SK-N-SH (cell line): Measurements from ENCODE around the gene CAPG. TPM values are rescaled to one million over a fixed set of nuclear protein-coding genes. Genes with fewer than 3 reads are reported as not detected.

ENCODE experiments used
- CTCF ChIA-PET: fragments of 300-600, 350-600 bp; formaldehyde crosslinking; extraction: SDS; loops from one replicate; lab custom pipeline; 2021; lab: Yijun Ruan, JAX
- POLR2A ChIA-PET: fragments of 350-600 bp; sonication (Branson Sonifier 250); formaldehyde crosslinking; extraction: SDS; loops from one replicate; lab custom pipeline; 2020; ENCODE audit warnings: antibody characterized with exemption, inconsistent platforms; lab: Yijun Ruan, JAX
- DNase-seq: peaks from one replicate; pipeline ENCODE4 v3.0.0; 2012
- H2AFZ ChIP-seq: fragments of 200-600 bp; sonication (generic); 2 replicates; pipeline ENCODE4 v1.8.1; 2016; ENCODE audit warnings: antibody characterized with exemption, mild to moderate bottlenecking, low read depth
- H3F3A ChIP-seq: fragments of 200-600 bp; sonication (generic); replicated peaks from 2 replicates; pipeline ENCODE3; 2016; ENCODE audit warnings: antibody characterized with exemption, mild to moderate bottlenecking; ENCODE audit not compliant: insufficient read depth
- H3K27ac ChIP-seq, 2 experiments: fragments of 200-500 bp in 1 of 2; fragments of 200-600 bp in 1 of 2; sonication (Bioruptor generic) in 1 of 2; sonication (generic), shearing (Covaris generic) in 1 of 2; 2 replicates each; pipeline versions ENCODE4 v1.5.1 to v1.6.1; 2014 to 2016; ENCODE audit warnings: low read depth in 2 of 2, inconsistent platforms in 1 of 2, low read length in 1 of 2, mild to moderate bottlenecking in 1 of 2, mixed read lengths in 1 of 2
- H3K27me3 ChIP-seq: fragments of 200-600 bp; sonication (generic), shearing (Covaris generic); 2 replicates; pipeline ENCODE4 v1.6.1; 2016; ENCODE audit warnings: mixed run types; ENCODE audit not compliant: insufficient read depth
- H3K36me3 ChIP-seq, 2 experiments: fragments of 200-500 bp in 1 of 2; fragments of 200-600 bp in 1 of 2; sonication (Bioruptor generic) in 1 of 2; sonication (generic) in 1 of 2; replicated peaks in 1 of 2; 2 replicates each; pipeline versions ENCODE3 to v1.5.1; 2014 to 2016; ENCODE audit warnings: low read length in 1 of 2, mild to moderate bottlenecking in 1 of 2; ENCODE audit not compliant: insufficient read depth in 2 of 2, control insufficient read depth in 1 of 2
- H3K4me1 ChIP-seq, 2 experiments: fragments of 200-500 bp in 1 of 2; fragments of 200-600 bp in 1 of 2; sonication (Bioruptor generic) in 1 of 2; sonication (generic), shearing (Covaris generic) in 1 of 2; 2 replicates each; pipeline versions ENCODE4 v1.5.1 to v1.6.1; 2014 to 2016; ENCODE audit warnings: low read depth in 1 of 2, low read length in 1 of 2, mixed run types in 1 of 2; ENCODE audit not compliant: insufficient read depth in 2 of 2, control insufficient read depth in 1 of 2
- H3K4me2 ChIP-seq: fragments of 200-600 bp; sonication (generic), shearing (Covaris generic); 2 replicates; pipeline ENCODE4 v1.6.1; 2017; ENCODE audit warnings: mixed run types
- H3K4me3 ChIP-seq, 2 experiments: fragments of 200-500 bp in 1 of 2; fragments of 200-600 bp in 1 of 2; sonication (Bioruptor generic) in 1 of 2; sonication (generic), shearing (Covaris generic) in 1 of 2; 2 replicates each; pipeline versions ENCODE4 v1.5.1 to v1.8.1; 2014 to 2016; ENCODE audit warnings: low read depth in 2 of 2, inconsistent platforms in 1 of 2, low read length in 1 of 2, mild to moderate bottlenecking in 1 of 2, mixed read lengths in 1 of 2, moderate library complexity in 1 of 2
- H3K79me2 ChIP-seq: fragments of 200-600 bp; sonication (generic); 2 replicates; pipeline ENCODE4 v1.8.1; 2017; ENCODE audit warnings: mild to moderate bottlenecking; ENCODE audit not compliant: insufficient read depth
- H3K9ac ChIP-seq: fragments of 200-600 bp; sonication (generic); 2 replicates; pipeline ENCODE4 v1.6.1; 2017; ENCODE audit warnings: mixed run types
- H3K9me2 ChIP-seq: fragments of 200-600 bp; sonication (generic); 2 replicates; pipeline ENCODE4 v1.6.1; 2017; ENCODE audit warnings: mixed run types
- H3K9me3 ChIP-seq: fragments of 200-600 bp; sonication (generic); 2 replicates; pipeline ENCODE4 v1.6.1; 2017; ENCODE audit warnings: mixed run types, mild to moderate bottlenecking, moderate library complexity
- H4K20me1 ChIP-seq: fragments of 200-600 bp; sonication (generic); 2 replicates; pipeline ENCODE4 v1.6.1; 2017; ENCODE audit warnings: mild to moderate bottlenecking, mixed run types; ENCODE audit not compliant: insufficient read depth
- CHD2 ChIP-seq: fragments of 150-350 bp; IDR thresholded peaks from 2 replicates; pipeline ENCODE4 v1.6.1; 2018; ENCODE audit warnings: low read length; ENCODE audit not compliant: partially characterized antibody
- EP300 ChIP-seq, 2 experiments: IDR thresholded peaks; 2 replicates each; pipeline versions ENCODE4 v1.4.0 to v1.6.1; 2012; ENCODE audit warnings: borderline replicate concordance in 1 of 2, low read depth in 1 of 2, low read length in 1 of 2
- FOSL2 ChIP-seq: IDR thresholded peaks from 2 replicates; pipeline ENCODE4 v1.4.0; 2012; ENCODE audit warnings: low read depth, mild to moderate bottlenecking, moderate library complexity, borderline replicate concordance
- FOXJ3 ChIP-seq: sonication (generic); formaldehyde crosslinking; IDR thresholded peaks from 2 replicates; pipeline ENCODE4 v1.5.1; 2020; ENCODE audit warnings: mild to moderate bottlenecking, missing genetic modification reagents
- GABPA ChIP-seq: IDR thresholded peaks from 2 replicates; pipeline ENCODE4 v1.4.0; 2012; ENCODE audit warnings: low read depth, mild to moderate bottlenecking
- GATA2 ChIP-seq: sonication (generic); formaldehyde crosslinking; IDR thresholded peaks from 2 replicates; pipeline ENCODE4 v1.5.0; 2020; ENCODE audit warnings: mild to moderate bottlenecking, missing genetic modification reagents
- IRF3 ChIP-seq: fragments of 150-350 bp; IDR thresholded peaks from 2 replicates; pipeline ENCODE4 v1.6.1; 2016; ENCODE audit warnings: mild to moderate bottlenecking, low read depth, low read length
- MAX ChIP-seq: IDR thresholded peaks from 2 replicates; pipeline ENCODE4 v1.4.0; 2012; ENCODE audit warnings: low read depth
- MEF2A ChIP-seq: IDR thresholded peaks from 2 replicates; pipeline ENCODE4 v1.4.0; 2012; ENCODE audit warnings: low read depth, borderline replicate concordance
- MXI1 ChIP-seq: IDR thresholded peaks from 2 replicates; pipeline ENCODE4 v1.6.1; 2012; ENCODE audit warnings: mild to moderate bottlenecking, low read depth, low read length, improper control_type of control experiment
- NFIC ChIP-seq: IDR thresholded peaks from 2 replicates; pipeline ENCODE4 v1.4.0; 2012; ENCODE audit warnings: borderline replicate concordance
- NRF1 ChIP-seq: IDR thresholded peaks from 2 replicates; pipeline ENCODE4 v1.6.1; 2012; ENCODE audit warnings: low read depth, mild to moderate bottlenecking, low read length
- PBX3 ChIP-seq: IDR thresholded peaks from 2 replicates; pipeline ENCODE4; 2012
- RAD21 ChIP-seq: IDR thresholded peaks from 2 replicates; pipeline ENCODE4 v1.6.1; 2012; ENCODE audit warnings: mild to moderate bottlenecking, low read length
- REST ChIP-seq: IDR thresholded peaks from 2 replicates; pipeline ENCODE4 v1.6.1; 2012; ENCODE audit warnings: mild to moderate bottlenecking, low read depth, low read length, moderate library complexity
- RXRA ChIP-seq: IDR thresholded peaks from 2 replicates; pipeline ENCODE4 v1.4.0; 2012; ENCODE audit warnings: low read depth, mild to moderate bottlenecking, borderline replicate concordance
- SIN3A ChIP-seq: IDR thresholded peaks from 2 replicates; pipeline ENCODE4 v1.6.1; 2012; ENCODE audit warnings: low read depth, mild to moderate bottlenecking, low read length, moderate library complexity, borderline replicate concordance
- TCF12 ChIP-seq: IDR thresholded peaks from 2 replicates; pipeline ENCODE4 v1.4.0; 2012
- TEAD4 ChIP-seq: IDR thresholded peaks from 2 replicates; pipeline ENCODE4 v1.4.0; 2012; ENCODE audit warnings: mild to moderate bottlenecking, borderline replicate concordance; ENCODE audit not compliant: insufficient read depth
- USF1 ChIP-seq: IDR thresholded peaks from 2 replicates; pipeline ENCODE4 v1.4.0; 2012; ENCODE audit warnings: low read depth, borderline replicate concordance
- YY1 ChIP-seq: IDR thresholded peaks from 2 replicates; pipeline ENCODE4 v1.4.0; 2012; ENCODE audit warnings: low read depth, mild to moderate bottlenecking
- ZBTB33 ChIP-seq: IDR thresholded peaks from 2 replicates; pipeline ENCODE4 v1.4.0; 2012; ENCODE audit warnings: low read depth, borderline replicate concordance
- WGBS: methylation state at CpG from one replicate; pipeline ENCODE4 v1.1.6; 2017; ENCODE audit warnings: low lambda C conversion rate; 5-methylcytosine and 5-hydroxymethylcytosine counted together
- polyA plus RNA-seq, 3 experiments: library from polyadenylated mRNA; depleted of rRNA; stranded (reverse); fragments of >200 nt; gene quantifications; 2 replicates each; pipeline ENCODE4 v1.2.3, GENCODE V29; 2012

Gene CAPG
- polyA plus RNA-seq, 1 of the 3 experiments (the other 2 are of a cell fraction) = 1.2 TPM

- peaks cover 6% of the 10 kb centered on the region for H3F3A ChIP-seq
- H3K27me3 ChIP-seq = no peaks in the 10 kb centered on the region
- peak overlapping the region; percentile 28 for H2AFZ ChIP-seq
- no peak overlapping the region for H3K9ac ChIP-seq
- peaks cover 18 to 33% of the 10 kb centered on the region in 2 experiments; a peak in 2 of 4 replicates for H3K4me1 ChIP-seq
- no peak overlapping the region for H3K4me3 ChIP-seq
- ChIA-PET POLR2A (interaction anchor here (0.6 to 4.6 kb wide), 13 partner anchors 8 to 166 kb away, joined by 3 to 90 read pairs (median 6); partner anchors contain the start of genes C2orf68, MAT2A and SH2D6), CTCF (interaction anchor here (0.8 to 3.4 kb wide), 5 partner anchors 8 to 106 kb away, joined by 3 to 10 read pairs (median 3); partner anchors contain the start of genes MAT2A and SH2D6)
- peak; percentile 73 for DNase-seq
- no peaks in the 10 kb centered on the region for H4K20me1 ChIP-seq
- no peaks in the 10 kb centered on the region for H3K9me2 ChIP-seq
- no peaks in the 10 kb centered on the region for H3K36me3 ChIP-seq
- no peaks in the 10 kb centered on the region for H3K9me3 ChIP-seq
- H3K4me2 ChIP-seq = 0 out of 2 replicates have a peak overlapping the region, but pooled peaks have one; percentile 8
- H3K27ac ChIP-seq = peak overlapping the region; percentile 42 to 90; a peak in 3 of 4 replicates
- 83% methylated on average over 5 of the region's 5 CpGs for WGBS
- no peaks in the 10 kb centered on the region for H3K79me2 ChIP-seq
- no peak for TF ChIP-seq RXRA
- no peak; the same call in 1 of the 2 replicates for TF ChIP-seq MAX
- no peak for TF ChIP-seq SIN3A
- TF ChIP-seq REST = no peak
- no peak for TF ChIP-seq GABPA
- TF ChIP-seq MXI1 = no peak
- TF ChIP-seq EP300 (IDR thresholded peaks at IDR 0.05; ENCODE audit: borderline replicate concordance in 1 of 2, low read depth in 1 of 2, low read length in 1 of 2) = peak in 1 of 2 experiments; percentile 43; a peak in 1 of 4 replicates
- no peak for TF ChIP-seq USF1
- no peak for TF ChIP-seq TEAD4
- TF ChIP-seq IRF3 = no peak
- TF ChIP-seq RAD21 = peak; percentile 23; the same call in 1 of the 2 replicates
- peak; percentile 24; the same call in 1 of the 2 replicates for TF ChIP-seq TCF12
- TF ChIP-seq FOSL2 = no peak
- TF ChIP-seq GATA2 = peak; percentile 65
- TF ChIP-seq PBX3 = no peak
- peak; percentile 34 for TF ChIP-seq CHD2
- no peak for TF ChIP-seq NRF1
- no peak for TF ChIP-seq MEF2A
- TF ChIP-seq ZBTB33 = no peak
- peak; percentile 80 for TF ChIP-seq FOXJ3 (CRISPR knock-in tag)
- TF ChIP-seq YY1 = no peak
- TF ChIP-seq NFIC = no peak
Observed at GRCh38 chr2:85445316-85446295, 35.4 kb upstream of the CAPG start.
